Hematopoietic multipotent progenitor cell treated with erythropoietin and hydrocortisone succinate and interleukin-3 and kit ligand, for 17 days (in vitro differentiated cells): Measurements from ENCODE around the gene PNMA8C.

Experiments used
- DNase-seq: peaks from one replicate; pipeline ENCODE4 v3.0.0-alpha.2; 2015; ENCODE audit warnings: low spot score

Gene PNMA8C

GRCh38 chr19:46428239-46429135 lies at the start of gene PNMA8C:
Gene PNMA8C, minus strand, starts transcription at chr19:46428936. Its CDS starts 577 bp downstream, at chr19:46428359.
- no peak for DNase-seq

DNA sequence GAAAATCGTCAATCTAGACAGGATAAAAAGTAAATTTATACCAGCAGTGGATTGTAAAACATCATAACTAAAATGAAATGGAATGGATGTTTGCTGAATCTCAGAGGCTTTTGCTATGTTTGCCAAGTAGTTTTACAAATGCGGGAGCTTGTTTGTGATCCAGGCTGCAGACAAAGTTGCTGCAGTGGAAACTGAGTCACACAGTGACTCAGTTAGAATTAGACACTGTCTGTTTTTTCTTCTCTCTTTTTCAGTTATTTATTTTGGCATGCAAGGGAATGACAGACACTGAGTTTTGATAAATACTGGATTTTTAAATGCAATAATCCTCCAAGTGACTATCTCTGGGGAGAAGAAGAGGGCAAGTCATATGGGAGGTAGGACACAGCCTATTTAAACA lies 47.2 kb upstream of the PNMA8C start:
- no peak for DNase-seq

- no peak for DNase-seq
These were observed 45.5 kb upstream of the PNMA8C start for GRCh38 chr19:46474211-46474610.

- DNase-seq, result no peak
These were observed 43.9 kb upstream of the PNMA8C start for GRCh38 chr19:46472592-46472991.

DNA sequence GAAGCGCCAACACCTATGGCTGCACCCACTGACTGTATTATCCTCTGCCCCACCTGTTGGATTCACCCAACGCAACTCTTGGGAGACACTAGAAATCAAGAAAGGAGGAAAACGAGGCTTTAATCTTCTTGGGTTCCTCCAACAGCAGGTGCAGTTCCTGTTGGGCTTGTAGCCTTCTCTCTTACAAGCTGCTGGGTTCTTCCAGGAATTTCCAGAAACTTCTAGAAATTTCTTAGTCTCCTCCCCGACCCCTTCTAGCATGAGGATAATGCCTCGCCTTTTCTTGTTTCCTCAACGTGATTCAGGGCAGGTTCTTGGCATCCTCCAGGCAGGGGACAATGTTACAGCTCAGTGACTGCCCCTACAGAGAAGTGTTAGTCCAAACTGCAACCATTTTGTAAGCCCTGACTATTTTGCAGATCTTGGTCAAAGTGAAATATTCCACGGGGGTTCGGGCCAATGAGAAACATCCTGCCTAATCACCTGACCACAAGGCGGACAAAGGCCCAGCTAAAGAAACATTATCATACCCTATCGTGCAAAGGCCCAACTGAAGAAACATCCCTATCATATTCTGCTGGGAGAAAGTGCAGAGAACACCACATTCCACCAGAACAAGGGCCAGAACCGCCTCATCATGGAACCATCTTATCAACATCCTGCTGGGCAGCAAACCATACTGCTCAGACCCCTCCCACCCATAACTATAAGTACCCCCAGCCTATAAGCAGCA lies 43.2 kb upstream of the PNMA8C start:
- no peak for DNase-seq

DNA sequence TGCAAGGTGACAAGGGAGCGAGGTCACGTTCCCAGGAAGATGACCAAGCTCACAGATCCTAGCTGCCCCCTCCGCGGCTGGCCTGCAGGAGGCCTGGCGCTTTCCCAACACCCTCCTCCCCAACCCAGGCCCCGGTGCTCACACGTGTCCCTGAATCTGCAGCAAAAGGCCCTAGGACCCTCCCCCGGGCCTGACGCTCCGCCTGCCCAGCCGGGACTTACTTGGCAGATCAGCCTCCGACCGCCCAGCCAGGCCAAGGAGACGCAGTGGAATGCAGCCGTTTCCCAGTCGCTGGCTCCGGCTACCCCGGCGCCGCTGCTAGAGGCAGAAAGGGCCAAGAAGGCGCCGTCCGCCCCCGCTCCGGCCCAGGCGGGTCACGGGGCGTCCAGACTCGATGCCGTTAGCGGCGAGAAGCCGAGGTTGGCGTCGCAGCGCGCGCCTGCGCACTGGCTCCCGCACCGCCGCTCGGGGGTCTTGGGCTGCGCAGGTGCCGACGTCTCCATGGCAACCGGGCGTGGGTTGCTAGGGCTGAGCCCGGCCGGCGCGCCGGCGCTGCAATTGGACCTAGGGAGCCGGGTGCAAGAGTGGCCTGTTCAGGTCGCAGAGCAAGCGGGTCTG lies 42.5 kb upstream of the PNMA8C start, which contains the start of gene PNMA8A:
TSS of gene PNMA8A (minus strand) at position 448 of the 618 bp plus-strand sequence. CDS start 528 bp downstream, outside the sequence.
- no peak for DNase-seq

DNA sequence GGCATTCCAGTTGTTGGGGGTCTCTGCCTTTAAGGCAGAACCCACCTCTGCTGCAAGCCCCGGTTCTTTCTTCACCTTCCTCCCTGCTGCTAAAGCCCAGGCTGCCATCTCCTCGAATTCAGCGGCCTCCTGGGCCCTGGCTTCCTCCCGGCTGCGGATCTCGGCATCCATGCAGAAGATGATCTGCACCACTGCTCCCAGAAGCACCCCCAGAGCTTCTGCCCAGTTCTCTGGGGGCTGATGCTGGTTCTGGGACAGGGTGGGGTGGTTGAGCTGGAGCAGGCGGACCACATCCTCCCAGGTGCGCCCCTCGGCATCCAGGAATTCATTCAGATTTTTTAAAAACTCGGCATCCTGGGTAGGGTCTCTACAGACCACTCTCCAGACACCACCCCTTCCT lies 41.6 kb upstream of the PNMA8C start:
- no peak for DNase-seq

DNA sequence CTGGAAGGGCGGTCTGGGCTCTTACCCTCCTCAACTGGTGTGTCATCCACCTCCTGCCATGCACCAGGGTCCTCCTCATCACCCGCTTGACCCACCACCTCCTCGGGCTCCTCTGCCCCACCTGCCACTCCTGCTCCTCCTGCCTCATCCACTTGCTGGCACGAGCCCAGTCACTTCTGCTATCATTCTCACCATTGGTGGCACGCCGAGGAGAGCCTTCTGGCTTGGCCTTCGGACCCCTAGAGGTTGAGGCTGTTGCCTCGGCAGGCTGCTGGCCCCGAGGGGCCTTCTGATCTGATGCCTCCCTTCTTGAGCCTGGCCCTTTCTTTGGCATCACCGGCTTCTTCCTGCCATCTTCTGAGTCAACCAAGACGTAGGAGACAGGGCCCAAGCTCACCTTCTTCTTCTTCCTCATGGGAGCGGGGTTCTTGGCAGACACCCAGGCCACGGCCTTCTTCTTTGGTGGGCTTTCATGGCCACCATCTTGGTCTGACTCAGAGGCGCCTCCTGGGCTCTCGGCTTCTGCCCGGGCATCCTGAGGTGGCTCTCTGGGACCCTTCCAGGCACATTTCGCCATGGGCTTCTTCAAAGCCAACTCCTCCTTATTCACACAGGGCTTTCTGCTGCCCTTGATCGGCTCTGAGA lies 40.9 kb upstream of the PNMA8C start:
- DNase-seq, result no peak

- no peak for DNase-seq
These were observed 37.9 kb upstream of the PNMA8C start for GRCh38 chr19:46466536-46467196.

DNA sequence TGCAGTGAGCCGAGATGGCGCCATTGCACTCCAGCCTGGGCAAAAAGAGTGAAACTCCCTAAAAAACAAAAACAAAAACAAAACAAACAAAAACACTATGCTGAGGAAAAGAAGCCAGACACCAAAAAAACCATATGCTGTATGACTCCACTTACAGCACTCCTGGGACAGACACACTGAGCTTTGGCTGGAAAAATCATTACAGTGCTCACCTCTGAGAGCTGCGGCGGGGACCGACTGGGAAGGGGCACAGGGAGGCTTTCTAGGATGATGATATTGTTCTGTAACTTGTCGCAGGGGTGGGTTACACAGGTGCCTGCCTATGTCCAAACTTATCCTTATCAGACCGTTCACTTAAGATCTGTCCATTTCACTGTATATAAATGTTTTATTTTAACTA lies 34.8 kb upstream of the PNMA8C start:
- no peak for DNase-seq

DNA sequence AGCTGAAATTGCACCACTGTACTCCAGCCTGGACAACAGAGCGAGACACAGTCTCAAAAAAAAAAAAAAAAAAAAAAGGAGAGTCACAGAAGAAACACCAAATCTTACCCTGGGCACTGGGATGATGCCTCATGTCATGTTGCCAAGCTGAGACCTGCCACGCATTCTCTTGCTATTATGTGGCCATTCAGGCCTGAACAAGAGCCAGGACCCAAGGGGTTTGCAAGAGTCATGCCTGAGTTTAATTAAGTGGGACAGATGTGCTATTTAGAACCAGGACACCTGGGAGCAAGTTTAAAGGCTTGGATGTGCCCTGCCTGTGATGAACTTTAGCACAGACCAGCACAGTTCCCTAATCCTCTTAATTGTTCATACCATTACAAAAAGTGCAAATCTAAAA lies 32.8 kb upstream of the PNMA8C start:
- no peak for DNase-seq

- no peak for DNase-seq
These were observed 32.2 kb upstream of the PNMA8C start for GRCh38 chr19:46460981-46461380.

- no peak for DNase-seq
These were observed 31.3 kb upstream of the PNMA8C start for GRCh38 chr19:46460055-46460454.

- DNase-seq, result no peak
These were observed 28.2 kb upstream of the PNMA8C start for GRCh38 chr19:46456930-46457329.

- no peak for DNase-seq
These were observed 25.5 kb upstream of the PNMA8C start for GRCh38 chr19:46454244-46454643.

DNA sequence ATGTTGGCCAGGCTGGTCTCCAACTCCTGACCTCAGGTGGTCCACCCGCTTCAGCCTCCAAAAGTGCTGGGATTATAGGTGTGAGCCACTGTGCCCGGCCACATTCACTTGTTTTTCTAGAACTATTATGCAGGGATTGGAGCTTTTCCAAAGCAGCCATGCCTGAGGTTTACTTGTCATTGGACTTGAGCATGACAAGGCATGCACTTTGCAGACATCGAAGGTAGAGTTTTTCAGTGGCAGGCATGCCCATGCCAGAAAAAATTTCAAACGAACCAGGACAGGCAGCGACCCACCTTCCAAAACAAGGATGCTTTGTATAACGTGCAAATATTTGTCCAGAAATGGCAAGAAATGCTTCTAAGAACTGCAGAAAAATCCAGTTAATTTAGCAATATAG lies 24.9 kb upstream of the PNMA8C start:
- DNase-seq, result no peak

DNA sequence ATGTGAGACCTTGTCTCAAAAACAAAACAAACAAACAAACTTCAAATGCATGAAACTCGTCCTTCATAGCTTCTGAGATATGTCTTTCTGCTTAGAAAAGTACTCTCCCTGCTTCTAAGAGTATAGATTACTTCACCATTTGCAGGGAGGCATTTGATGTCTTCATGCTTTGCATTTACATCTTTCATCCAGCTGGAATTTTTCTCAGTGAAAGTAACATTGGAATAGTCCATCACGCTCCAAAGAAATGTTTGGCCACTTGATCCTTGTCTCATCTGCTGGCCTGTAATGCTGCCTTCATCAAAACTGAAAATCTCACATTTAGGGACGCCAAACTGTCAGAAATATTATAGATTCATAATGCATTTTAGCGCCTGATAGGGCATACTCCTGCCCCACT lies 23.4 kb upstream of the PNMA8C start:
- DNase-seq, result no peak

DNA sequence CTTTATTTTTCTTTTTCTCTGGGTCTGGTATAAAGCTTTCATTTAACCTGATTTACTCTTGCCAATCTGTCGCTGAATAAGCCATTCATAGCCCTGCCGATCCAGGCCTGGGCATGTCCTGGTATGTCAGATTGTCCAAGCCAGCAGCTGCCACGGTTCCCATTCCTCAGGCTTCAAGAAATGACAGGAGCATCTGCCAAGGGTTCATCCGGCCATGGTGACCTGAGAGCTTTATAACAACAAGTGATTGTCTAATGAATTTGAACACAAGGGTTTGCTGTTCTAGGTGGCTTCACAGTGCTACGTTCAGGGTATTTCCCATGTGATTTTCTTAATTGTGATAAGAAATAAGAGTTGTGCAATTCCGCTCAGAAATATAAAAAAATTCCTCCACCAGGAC lies 22.6 kb upstream of the PNMA8C start:
- no peak for DNase-seq

DNA sequence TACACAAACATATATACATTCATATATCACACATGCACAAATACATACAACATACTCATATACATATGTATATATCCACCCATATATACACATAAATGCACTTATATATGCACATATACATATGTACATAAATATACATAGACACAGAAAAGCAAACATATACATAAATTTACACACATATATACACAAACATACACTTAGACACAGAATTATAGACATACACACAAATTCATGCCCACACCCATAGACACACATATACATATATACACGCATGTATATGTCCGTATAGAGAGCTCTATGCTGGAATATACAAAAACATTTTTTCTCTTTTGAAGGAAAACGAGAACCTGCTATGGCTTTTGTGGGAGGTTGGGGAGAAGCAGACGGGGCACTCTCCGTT lies 22.0 kb upstream of the PNMA8C start:
- no peak for DNase-seq

- no peak for DNase-seq
These were observed 20.5 kb upstream of the PNMA8C start for GRCh38 chr19:46449228-46449627.

- DNase-seq, result no peak
These were observed 19.9 kb upstream of the PNMA8C start for GRCh38 chr19:46448601-46449000.

DNA sequence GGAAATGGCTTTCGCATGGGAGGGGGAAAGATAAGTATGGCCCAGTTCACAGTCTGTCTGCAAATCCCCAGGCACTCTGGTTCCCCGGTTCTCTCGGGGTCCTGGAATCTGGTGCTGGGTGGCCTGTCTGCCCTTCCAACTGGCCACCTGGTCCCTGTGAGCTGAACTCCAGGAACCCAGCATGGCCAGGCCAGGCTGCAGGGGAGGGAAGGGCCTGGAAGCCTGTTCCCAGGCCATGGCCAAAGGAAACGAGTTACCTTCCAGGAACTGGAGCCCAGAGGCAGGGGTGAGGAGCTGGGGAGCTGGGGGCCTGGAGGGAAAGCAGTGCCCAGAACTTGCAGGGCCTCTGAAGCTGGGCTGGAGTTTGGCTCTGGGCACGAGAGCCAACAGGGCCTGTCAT lies 19.1 kb upstream of the PNMA8C start:
- DNase-seq, result no peak
